ENCODE data around the gene NME2. TPM values are rescaled to one million over a fixed set of nuclear protein-coding genes. Genes with fewer than 3 reads are reported as not detected.
"Not testable (repeated sequence)": the region's sequence is repeated elsewhere in the genome, so short reads cannot be mapped to it uniquely, and the experiment has no call there.

Gene NME2
- polyA plus RNA-seq, 1 donor from 2014 or later, result 127 TPM

GRCh38 chr17:51120739-51121619 lies 45.2 kb upstream of the NME2 start, which contains the start of gene SPAG9:
Gene SPAG9 (minus strand): TSS chr17:51120868. CDS start chr17:51120656, 212 bp downstream.
- Histone ChIP-seq H3K9ac (ENCODE audit: low read length) (peak within 1 kb of the TSS; percentile 96), H4K20me1 (ENCODE audit: insufficient read depth) (no peaks in the 10 kb centered on the region), H3F3A (ENCODE audit: insufficient read depth, low read length, poor library complexity, severe bottlenecking) (no peaks in the 10 kb centered on the region), H3K9me3 (ENCODE audit: low read length) (no peaks in the 10 kb centered on the region), H3K4me3 (ENCODE audit: low read length) (peak within 1 kb of the TSS; percentile 99), H3K9me2 (ENCODE audit: insufficient read depth, low read length) (no peaks in the 10 kb centered on the region), H3K27me3 (ENCODE audit: insufficient read depth, low read depth, low read length) (no peaks in the 10 kb centered on the region), H3K4me2 (ENCODE audit: low read length) (peak within 1 kb of the TSS; percentile 91), H3K27ac (ENCODE audit: low read length) (peak within 1 kb of the TSS; percentile 97), H3K79me2 (replicated peaks; ENCODE audit: insufficient read depth, low read length) (peaks cover 35% of the 10 kb centered on the region), H2AFZ (ENCODE audit: low read depth, low read length) (peak within 1 kb of the TSS; percentile 92), H3K36me3 (ENCODE audit: insufficient read depth, low read length) (no peaks in the 10 kb centered on the region)
- TF ChIP-seq POLR2AphosphoS5 (IDR thresholded peaks at IDR 0.05) (peak; percentile 82), SMC3 (conservative IDR thresholded peaks at IDR 0.05; ENCODE audit: poor library complexity) (peak; percentile 40), TAF1 (IDR thresholded peaks at IDR 0.05; ENCODE audit: low read depth) (no peak), MXI1 (conservative IDR thresholded peaks at IDR 0.05; ENCODE audit: poor library complexity, severe bottlenecking) (peak; percentile 10), EZH2 (IDR thresholded peaks at IDR 0.05; ENCODE audit: borderline replicate concordance, insufficient read depth, low read length, poor library complexity, severe bottlenecking) (no peak), EP300 (conservative IDR thresholded peaks at IDR 0.05; ENCODE audit: poor library complexity, severe bottlenecking) (peak; percentile 66), RAD21 (conservative IDR thresholded peaks at IDR 0.05) (no peak)
- TF ChIP-seq, protein P1, sequence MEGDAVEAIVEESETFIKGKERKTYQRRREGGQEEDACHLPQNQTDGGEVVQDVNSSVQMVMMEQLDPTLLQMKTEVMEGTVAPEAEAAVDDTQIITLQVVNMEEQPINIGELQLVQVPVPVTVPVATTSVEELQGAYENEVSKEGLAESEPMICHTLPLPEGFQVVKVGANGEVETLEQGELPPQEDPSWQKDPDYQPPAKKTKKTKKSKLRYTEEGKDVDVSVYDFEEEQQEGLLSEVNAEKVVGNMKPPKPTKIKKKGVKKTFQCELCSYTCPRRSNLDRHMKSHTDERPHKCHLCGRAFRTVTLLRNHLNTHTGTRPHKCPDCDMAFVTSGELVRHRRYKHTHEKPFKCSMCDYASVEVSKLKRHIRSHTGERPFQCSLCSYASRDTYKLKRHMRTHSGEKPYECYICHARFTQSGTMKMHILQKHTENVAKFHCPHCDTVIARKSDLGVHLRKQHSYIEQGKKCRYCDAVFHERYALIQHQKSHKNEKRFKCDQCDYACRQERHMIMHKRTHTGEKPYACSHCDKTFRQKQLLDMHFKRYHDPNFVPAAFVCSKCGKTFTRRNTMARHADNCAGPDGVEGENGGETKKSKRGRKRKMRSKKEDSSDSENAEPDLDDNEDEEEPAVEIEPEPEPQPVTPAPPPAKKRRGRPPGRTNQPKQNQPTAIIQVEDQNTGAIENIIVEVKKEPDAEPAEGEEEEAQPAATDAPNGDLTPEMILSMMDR (IDR thresholded peaks at IDR 0.05; ENCODE audit: poor library complexity, severe bottlenecking), result no peak
- TF ChIP-seq, protein P2, sequence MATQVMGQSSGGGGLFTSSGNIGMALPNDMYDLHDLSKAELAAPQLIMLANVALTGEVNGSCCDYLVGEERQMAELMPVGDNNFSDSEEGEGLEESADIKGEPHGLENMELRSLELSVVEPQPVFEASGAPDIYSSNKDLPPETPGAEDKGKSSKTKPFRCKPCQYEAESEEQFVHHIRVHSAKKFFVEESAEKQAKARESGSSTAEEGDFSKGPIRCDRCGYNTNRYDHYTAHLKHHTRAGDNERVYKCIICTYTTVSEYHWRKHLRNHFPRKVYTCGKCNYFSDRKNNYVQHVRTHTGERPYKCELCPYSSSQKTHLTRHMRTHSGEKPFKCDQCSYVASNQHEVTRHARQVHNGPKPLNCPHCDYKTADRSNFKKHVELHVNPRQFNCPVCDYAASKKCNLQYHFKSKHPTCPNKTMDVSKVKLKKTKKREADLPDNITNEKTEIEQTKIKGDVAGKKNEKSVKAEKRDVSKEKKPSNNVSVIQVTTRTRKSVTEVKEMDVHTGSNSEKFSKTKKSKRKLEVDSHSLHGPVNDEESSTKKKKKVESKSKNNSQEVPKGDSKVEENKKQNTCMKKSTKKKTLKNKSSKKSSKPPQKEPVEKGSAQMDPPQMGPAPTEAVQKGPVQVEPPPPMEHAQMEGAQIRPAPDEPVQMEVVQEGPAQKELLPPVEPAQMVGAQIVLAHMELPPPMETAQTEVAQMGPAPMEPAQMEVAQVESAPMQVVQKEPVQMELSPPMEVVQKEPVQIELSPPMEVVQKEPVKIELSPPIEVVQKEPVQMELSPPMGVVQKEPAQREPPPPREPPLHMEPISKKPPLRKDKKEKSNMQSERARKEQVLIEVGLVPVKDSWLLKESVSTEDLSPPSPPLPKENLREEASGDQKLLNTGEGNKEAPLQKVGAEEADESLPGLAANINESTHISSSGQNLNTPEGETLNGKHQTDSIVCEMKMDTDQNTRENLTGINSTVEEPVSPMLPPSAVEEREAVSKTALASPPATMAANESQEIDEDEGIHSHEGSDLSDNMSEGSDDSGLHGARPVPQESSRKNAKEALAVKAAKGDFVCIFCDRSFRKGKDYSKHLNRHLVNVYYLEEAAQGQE (IDR thresholded peaks at IDR 0.05; ENCODE audit: borderline replicate concordance), result peak; percentile 57

- H3K4me2 ChIP-seq (ENCODE audit: low read length), result peak overlapping the region; percentile 61
- H3K4me3 ChIP-seq (ENCODE audit: low read length), result peak overlapping the region; percentile 67
- no peaks in the 10 kb centered on the region for H3K9me2 ChIP-seq (ENCODE audit: insufficient read depth, low read length)
- H4K20me1 ChIP-seq (ENCODE audit: insufficient read depth), result no peaks in the 10 kb centered on the region
- peak overlapping the region; percentile 92 for H2AFZ ChIP-seq (ENCODE audit: low read depth, low read length)
- no peaks in the 10 kb centered on the region for H3F3A ChIP-seq (ENCODE audit: insufficient read depth, low read length, poor library complexity, severe bottlenecking)
- H3K9me3 ChIP-seq (ENCODE audit: low read length), result no peaks in the 10 kb centered on the region
- H3K79me2 ChIP-seq (replicated peaks; ENCODE audit: insufficient read depth, low read length), result peaks cover 26% of the 10 kb centered on the region
- TF ChIP-seq, protein P2 (IDR thresholded peaks at IDR 0.05; ENCODE audit: borderline replicate concordance), result no peak
- TF ChIP-seq POLR2AphosphoS5 (IDR thresholded peaks at IDR 0.05), result peak; percentile 41
- H3K27ac ChIP-seq (ENCODE audit: low read length), result peak overlapping the region; percentile 97
- H3K27me3 ChIP-seq (ENCODE audit: insufficient read depth, low read depth, low read length), result no peaks in the 10 kb centered on the region
- no peaks in the 10 kb centered on the region for H3K36me3 ChIP-seq (ENCODE audit: insufficient read depth, low read length)
- H3K9ac ChIP-seq (ENCODE audit: low read length), result peak overlapping the region; percentile 85
These were observed 44.4 kb upstream of the NME2 start for GRCh38 chr17:51121620-51122472.

DNA sequence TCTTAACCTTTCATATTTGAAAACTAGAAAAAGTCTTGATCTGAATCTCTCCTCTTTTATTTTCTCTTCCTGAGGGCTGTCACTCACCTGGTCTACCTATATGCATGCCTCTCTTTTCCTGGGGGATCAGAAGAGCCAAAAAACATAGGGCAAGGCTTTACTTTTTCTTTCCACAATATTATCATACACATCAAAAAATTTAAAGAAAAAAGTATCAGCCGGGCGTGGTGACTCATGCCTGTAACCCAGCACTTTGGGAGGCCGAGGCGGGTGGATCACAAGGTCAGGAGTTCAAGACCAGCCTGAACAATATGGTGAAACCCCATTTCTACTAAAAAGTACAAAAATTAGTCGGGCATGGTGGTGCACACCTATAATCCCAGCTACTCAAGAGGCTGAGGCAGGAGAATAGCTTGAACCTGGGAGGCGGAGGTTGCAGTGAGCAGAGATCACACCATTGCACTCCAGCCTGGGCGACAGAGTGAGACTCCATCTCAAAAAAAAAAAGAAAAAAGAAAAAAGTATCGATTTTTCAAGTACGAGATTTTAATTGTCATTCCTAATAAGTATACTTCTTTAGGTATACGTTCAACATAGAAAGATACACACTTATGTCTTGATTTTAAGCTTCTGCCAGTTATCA lies 43.6 kb upstream of the NME2 start:
- H3K9me3 ChIP-seq (ENCODE audit: low read length); H3K36me3 ChIP-seq (ENCODE audit: insufficient read depth, low read length); H3K27me3 ChIP-seq (ENCODE audit: insufficient read depth, low read depth, low read length); H3F3A ChIP-seq (ENCODE audit: insufficient read depth, low read length, poor library complexity, severe bottlenecking); H3K9me2 ChIP-seq (ENCODE audit: insufficient read depth, low read length); H3K4me2 ChIP-seq (ENCODE audit: low read length); H3K9ac ChIP-seq (ENCODE audit: low read length); H2AFZ ChIP-seq (ENCODE audit: low read depth, low read length); H3K4me3 ChIP-seq (ENCODE audit: low read length); H4K20me1 ChIP-seq (ENCODE audit: insufficient read depth); H3K27ac ChIP-seq (ENCODE audit: low read length): not testable (repeated sequence)
- peaks cover 21% of the 10 kb centered on the region for H3K79me2 ChIP-seq (replicated peaks; ENCODE audit: insufficient read depth, low read length)

Measured in neural cell (in vitro differentiated cells).